GM12891 (cell line): Measurements from ENCODE around the gene TTC39A.

Experiments
- DNase-seq: peaks from one replicate; pipeline ENCODE4 v3.0.0; 2011; ENCODE audit warnings: low spot score; ENCODE audit not compliant: insufficient read length
- FAIRE-seq: peaks from 2 replicates; lab custom pipeline; 2011; peaks lifted over from hg19 to GRCh38; lab: Jason Lieb, UNC
- PAX5 ChIP-seq: IDR thresholded peaks from 2 replicates; pipeline ENCODE4 v1.6.1; 2011; ENCODE audit warnings: low read length, moderate library complexity, mild to moderate bottlenecking; ENCODE audit not compliant: insufficient read depth, severe bottlenecking
- POLR2A ChIP-seq: IDR thresholded peaks from 2 replicates; pipeline ENCODE4 v1.6.1; 2011; ENCODE audit warnings: low read depth, low read length, control low read depth
- POLR2AphosphoS5 ChIP-seq: IDR thresholded peaks from 2 replicates; pipeline ENCODE4 v1.6.1; 2011; ENCODE audit warnings: low read depth, low read length, control low read depth
- POU2F2 ChIP-seq: IDR thresholded peaks from 2 replicates; pipeline ENCODE4 v1.6.1; 2011; ENCODE audit warnings: low read depth, mild to moderate bottlenecking, control low read depth, low read length, moderate library complexity
- SPI1 ChIP-seq: IDR thresholded peaks from 2 replicates; pipeline ENCODE4 v1.6.1; 2011; ENCODE audit warnings: low read depth, low read length, control low read depth
- TAF1 ChIP-seq: IDR thresholded peaks from 2 replicates; pipeline ENCODE4 v1.6.1; 2011; ENCODE audit warnings: low read depth, low read length, control low read depth

Gene TTC39A

DNA sequence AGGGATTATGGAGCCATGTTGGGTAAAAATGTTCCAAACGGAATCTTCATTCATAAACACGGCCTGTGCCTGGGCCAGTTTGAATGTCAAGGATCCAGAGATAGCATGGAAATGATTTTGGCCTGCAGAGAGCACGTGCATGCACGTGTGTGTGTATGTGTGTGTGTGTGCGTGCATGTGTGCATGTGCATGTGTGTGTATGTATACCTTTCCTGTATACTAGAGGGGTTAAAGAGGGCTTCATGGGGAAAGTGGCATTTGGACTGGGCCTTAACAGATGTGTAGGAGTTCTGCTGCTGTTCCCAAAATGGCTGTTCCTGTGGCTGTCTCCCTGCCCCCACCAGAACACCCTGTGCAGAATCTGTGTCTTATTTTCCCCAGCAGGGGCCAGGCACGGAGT is 21.7 kb downstream of the TTC39A start:
- FAIRE-seq (no peak), DNase-seq (no peak)
- no peak for TF ChIP-seq TAF1
- no peak for TF ChIP-seq PAX5
- no peak for TF ChIP-seq SPI1
- no peak for TF ChIP-seq POU2F2
- no peak for TF ChIP-seq POLR2A
- no peak for TF ChIP-seq POLR2AphosphoS5

DNA sequence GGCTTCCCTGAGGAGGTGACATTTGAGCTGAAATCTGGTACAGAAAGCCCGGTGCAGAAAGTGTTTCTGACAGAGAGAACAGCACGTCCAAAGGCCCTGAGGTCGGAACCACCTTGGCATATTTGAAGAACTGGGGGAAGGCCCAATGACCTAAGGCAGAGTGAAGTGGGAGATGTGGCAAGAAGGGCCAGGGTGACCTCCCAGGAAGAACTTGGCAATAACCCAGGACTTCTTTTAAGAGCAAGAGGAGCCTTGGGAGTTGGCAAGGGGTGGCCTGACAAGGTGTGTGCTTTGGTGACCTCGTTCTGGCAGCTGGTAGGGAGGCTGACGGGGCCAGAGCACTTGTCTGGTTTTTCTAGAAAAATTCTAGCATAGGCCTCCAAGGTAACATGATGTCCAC is 23.4 kb downstream of the TTC39A start:
- DNase-seq (no peak), FAIRE-seq (no peak)
- TF ChIP-seq POLR2A (no peak), PAX5 (no peak), TAF1 (no peak), POLR2AphosphoS5 (no peak), SPI1 (no peak), POU2F2 (no peak)

DNA sequence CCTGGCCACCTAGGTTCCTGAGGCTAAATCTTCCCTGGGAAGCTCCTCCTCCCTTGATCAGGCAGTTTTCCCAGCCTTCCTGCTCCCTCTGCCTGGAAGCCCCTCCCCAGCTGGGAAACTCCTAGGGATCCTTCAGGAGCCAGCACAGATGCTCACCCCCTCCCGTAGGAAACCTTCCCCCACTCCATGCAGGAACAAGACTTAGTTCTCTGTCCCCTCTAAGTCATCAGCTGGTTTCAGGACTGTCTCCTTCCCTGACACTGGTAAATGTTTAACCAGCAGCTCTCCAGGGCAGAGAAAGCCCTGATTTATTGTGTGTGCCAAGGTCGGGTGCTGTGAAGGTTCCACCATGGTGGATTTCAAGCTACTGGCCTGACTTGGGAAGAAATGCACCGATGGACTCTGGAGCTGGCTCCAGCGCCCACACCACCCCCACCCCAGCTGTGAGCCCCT is 25.0 kb downstream of the TTC39A start:
- no peak for FAIRE-seq
- DNase-seq, result no peak
- TF ChIP-seq POU2F2, result no peak
- no peak for TF ChIP-seq POLR2AphosphoS5
- TF ChIP-seq POLR2A, result no peak
- TF ChIP-seq SPI1, result no peak
- no peak for TF ChIP-seq PAX5
- TF ChIP-seq TAF1, result no peak

DNA sequence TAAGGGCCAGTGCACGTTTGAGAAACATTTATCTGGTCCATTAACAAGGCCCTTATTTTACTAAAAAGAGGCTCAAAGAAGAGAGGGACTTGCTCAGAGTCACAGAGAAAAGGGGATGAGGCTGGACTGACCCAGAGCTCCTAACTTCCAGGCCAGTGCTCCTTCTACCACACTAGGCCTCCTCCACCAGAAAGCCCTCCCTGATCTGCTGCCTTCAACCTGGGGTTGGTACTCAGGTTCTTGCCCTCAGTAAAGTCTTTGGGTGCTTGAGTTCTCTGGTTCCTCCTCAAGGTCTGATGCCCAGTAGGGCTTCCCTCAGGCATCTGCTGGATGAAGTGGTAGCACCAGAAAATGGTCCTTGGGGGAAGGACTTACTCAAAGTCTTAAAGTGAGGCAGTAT is 26.0 kb downstream of the TTC39A start:
- FAIRE-seq (peak; percentile 26), DNase-seq (no peak)
- TF ChIP-seq POLR2A (no peak), SPI1 (no peak), TAF1 (no peak), POLR2AphosphoS5 (no peak), POU2F2 (no peak), PAX5 (no peak)

DNA sequence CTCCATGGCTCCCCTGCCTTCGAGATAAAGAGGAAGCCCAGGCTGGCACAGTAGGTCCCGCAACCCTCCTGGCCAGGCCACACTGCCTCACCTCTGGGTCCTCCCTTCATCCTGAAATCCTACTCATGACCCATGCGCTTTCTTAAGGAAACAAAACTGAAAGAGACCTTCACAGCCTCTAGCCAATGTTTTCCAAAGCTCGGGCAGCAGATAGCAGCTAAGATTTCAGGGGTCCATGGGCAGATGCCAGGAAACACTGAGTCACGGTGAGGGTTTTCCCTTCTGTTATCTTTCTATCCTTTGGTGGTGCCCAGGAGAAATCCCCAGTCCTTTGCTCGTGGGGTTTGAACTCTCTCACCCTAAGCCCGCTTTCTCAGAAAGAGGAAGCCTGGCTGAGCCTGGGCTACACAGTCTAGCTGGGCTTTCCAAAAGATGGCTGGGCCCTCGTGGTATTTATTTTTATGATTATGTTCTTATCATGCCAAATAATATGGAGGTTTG is 26.6 kb downstream of the TTC39A start:
- DNase-seq, result no peak
- no peak for FAIRE-seq
- TF ChIP-seq PAX5, result no peak
- TF ChIP-seq SPI1, result peak; percentile 76

DNA sequence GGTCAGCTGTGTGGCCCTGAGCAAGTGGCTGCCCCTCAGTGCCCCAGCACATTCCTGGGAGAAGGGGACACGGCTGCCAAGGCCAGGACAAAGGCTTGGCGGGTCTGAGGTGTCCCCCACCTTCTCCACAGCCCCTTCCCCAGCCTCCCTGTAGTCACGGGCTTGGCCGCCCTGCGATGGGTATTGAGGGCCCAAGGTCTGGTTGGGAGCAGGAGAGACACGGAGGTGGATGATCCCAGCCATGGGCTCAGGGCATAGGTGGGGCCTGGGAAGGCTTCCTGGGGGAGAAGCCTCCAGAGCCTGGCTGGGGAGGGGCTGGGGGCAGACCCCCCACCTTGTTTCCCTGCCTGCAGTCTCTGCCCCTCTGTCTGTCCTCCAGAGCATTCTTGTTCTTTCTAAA is 27.0 kb downstream of the TTC39A start:
- DNase-seq (no peak), FAIRE-seq (no peak)
- no peak for TF ChIP-seq POU2F2
- TF ChIP-seq TAF1, result no peak
- TF ChIP-seq PAX5, result no peak
- no peak for TF ChIP-seq POLR2AphosphoS5
- no peak for TF ChIP-seq SPI1
- TF ChIP-seq POLR2A, result no peak

DNA sequence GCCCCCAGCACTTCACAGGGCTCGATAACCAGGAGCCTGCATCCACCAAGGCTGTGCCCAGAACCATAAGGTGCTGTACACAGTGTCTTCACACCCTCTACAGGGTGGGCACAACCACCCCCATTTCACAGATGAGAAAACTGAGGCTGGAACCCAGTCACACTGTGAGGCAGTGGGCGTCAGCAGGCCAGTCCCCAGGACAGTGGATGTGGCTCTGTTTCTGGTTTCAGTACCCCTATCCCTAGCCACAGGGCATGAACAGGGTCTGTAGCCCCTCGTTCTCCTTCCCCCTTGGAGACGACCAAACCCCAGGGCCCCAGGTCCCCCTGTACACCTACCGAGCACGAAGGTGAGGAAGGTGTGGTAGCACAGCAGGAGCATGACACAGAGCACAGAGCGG is 27.6 kb downstream of the TTC39A start:
- DNase-seq (no peak), FAIRE-seq (peak; percentile 26)
- TF ChIP-seq PAX5, result no peak
- no peak for TF ChIP-seq POLR2A
- TF ChIP-seq TAF1, result no peak
- TF ChIP-seq POLR2AphosphoS5, result no peak
- no peak for TF ChIP-seq SPI1
- no peak for TF ChIP-seq POU2F2

DNA sequence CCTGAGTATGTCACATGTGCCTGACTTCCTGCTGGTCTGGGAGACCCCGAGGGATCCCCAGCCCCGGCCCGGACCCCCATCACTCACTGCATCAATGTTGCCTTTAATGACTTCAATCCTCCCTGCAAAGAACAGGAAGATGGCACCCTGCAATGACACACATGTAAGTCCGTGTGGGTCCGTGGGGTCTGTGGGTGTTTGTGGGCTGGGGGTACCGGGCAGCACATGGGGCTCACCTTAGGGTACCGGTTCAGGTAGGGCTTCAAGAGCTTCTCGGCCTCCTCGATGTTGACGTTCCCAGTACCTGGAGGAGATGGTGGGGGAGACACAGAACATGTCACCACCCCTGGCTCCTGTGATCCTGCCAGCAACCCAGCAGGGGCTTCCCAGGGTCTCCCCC is 28.1 kb downstream of the TTC39A start:
- FAIRE-seq, result no peak
- TF ChIP-seq PAX5 (no peak), SPI1 (no peak), POLR2A (no peak), POU2F2 (no peak), POLR2AphosphoS5 (no peak), TAF1 (no peak)
- no peak for DNase-seq

DNA sequence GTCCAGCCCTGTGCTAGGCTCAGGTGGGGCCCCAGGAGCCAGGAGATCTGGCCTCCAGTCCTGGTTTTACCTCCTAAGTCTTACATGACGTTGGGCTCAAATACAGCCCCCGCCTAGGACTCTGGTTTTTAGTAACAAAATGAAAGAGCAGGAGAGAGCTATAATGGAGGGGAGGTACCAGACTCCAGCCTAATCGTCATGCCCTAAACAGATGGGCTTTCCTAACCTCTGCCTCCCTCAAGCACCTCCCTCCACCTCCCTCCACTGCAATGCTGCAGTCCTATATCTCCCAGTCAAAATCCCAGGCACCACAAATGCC is 28.6 kb downstream of the TTC39A start:
- no peak for TF ChIP-seq POLR2AphosphoS5
- no peak for TF ChIP-seq POU2F2
- no peak for TF ChIP-seq PAX5
- TF ChIP-seq SPI1, result no peak
- TF ChIP-seq TAF1, result no peak
- TF ChIP-seq POLR2A, result no peak
- FAIRE-seq, result no peak
- DNase-seq, result no peak

DNA sequence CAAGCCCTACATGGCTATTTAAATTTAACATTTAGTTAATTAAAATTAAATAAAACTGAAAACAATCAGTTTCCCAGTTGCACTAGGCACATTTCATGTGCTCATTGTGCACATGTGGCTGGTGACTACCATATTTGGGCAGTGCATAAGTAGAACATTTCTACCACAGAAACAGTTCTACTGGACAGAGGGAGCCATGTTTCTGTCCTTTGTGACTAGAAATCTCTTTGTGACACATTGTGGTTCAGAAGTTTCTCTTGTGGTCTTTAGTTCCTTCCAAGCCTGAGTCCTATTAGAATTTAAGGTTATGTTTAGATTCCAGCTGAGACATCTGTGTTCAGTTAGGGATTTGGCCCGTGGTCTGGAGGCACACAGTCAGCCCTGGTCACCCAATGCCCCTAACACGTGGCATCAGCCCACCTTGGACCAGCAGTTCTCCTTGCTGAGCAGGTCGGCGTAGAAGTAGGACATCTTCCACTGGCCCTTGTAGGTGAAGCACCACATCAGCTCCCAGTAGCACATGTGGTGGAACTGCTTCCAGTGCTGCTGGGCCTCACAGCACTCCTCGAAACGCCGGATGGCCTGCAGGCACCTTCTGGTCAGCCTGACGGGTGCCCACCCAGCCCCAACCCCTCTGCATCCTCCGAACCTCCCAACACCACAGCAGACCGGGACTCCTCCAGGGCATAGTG is 29.1 kb downstream of the TTC39A start:
- TF ChIP-seq POLR2AphosphoS5 (no peak), POU2F2 (no peak), SPI1 (no peak), POLR2A (no peak), TAF1 (no peak), PAX5 (no peak)
- DNase-seq, result no peak
- peak; percentile 88 for FAIRE-seq
